Camera-type eye (tissue), 1 donor: ENCODE data around the gene SHE. TPM values are rescaled to one million over a fixed set of nuclear protein-coding genes. Genes with fewer than 3 reads are reported as not detected.

Experiments
- total RNA-seq: library from RNA; depleted of rRNA; stranded (reverse); fragments of >200 nt; gene quantifications from one replicate; pipeline ENCODE4 v1.2.3, GENCODE V29; 2014

SHE gene
- total RNA-seq, result 8.2 TPM

DNA sequence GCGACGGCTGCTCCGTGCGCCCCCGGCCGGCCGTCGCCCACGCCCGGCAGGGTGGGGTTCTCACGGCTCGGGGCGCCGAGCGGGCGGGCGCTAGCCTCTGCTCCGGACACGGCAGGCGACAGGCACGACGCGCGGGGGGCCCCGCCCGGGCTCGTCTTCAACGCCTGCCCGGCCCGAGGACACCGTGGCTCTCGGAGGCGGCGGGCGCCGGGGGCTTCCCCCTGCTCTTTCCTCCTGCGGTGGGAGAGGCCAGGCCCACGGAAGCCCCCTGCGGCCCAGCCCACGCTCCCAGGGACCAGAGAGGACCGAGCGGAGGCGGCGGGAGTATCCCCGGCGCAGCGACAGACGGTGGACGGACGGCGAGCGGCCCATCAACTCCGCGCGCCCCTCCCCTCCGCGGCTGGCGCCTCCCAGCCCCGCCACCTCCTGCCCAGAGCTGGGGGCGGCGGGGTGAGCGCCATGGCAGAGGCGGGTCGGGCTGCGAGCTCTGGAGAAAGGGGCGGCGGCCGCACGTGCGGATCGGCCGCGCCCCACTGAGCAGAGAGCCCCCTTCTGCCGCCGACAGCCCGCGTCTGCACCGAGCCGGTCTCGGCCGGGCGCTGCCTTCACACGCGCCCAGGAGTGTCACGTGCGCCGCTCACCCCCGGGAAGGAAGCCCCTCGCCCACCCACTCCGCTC is at the start of gene SHE, which contains the start of gene TDRD10:
SHE (minus strand) TSS at position 347 of the 678 bp plus-strand sequence. CDS start 386 bp downstream, outside the sequence.
TDRD10 (plus strand) TSS at position 154 of the 678 bp plus-strand sequence. CDS start 4,685 bp downstream, outside the sequence.

Other genes with a start within 250 kb of the SHE start
- 65.3 TPM for gene HAX1, start 229.8 kb downstream of the SHE start, total RNA-seq
- not detected for gene AQP10, start 181.3 kb downstream of the SHE start, total RNA-seq
- gene ATP8B2, start 176.9 kb downstream of the SHE start, total RNA-seq, result 52.2 TPM
- gene IL6R, start 97.1 kb downstream of the SHE start, total RNA-seq, result 4.6 TPM
- gene TDRD10, start 193 bp downstream of the SHE start, total RNA-seq, result 3.3 TPM
- gene UBE2Q1, start 56.2 kb upstream of the SHE start, total RNA-seq, result 36.9 TPM
- 12.7 TPM for gene CHRNB2, start 65.4 kb upstream of the SHE start, total RNA-seq
- 106 TPM for gene ADAR, start 105.8 kb upstream of the SHE start, total RNA-seq